Activated CD8-positive, alpha-beta memory T cell treated with anti-CD3 and anti-CD28 coated beads, Interleukin-2, amount 10 ng/mL, durations not matched to agents 7 days and 5 days (primary cell): ENCODE measurements around the gene ST6GALNAC6. TPM values are rescaled to one million over a fixed set of nuclear protein-coding genes. Genes with fewer than 3 reads are reported as not detected.

Experiments used
- ATAC-seq: fragments of 150-1000 bp; cut with Tn5 transposase; one replicate; pipeline ENCODE4 v1.10.0; 2021; ENCODE audit warnings: moderate library complexity
- CTCF ChIA-PET: fragments of 350-600 bp; sonication (Branson Sonifier 250); formaldehyde crosslinking; loops from one replicate; lab custom pipeline; 2021; ENCODE audit warnings: antibody characterized with exemption; lab: Charles Lee
- DNase-seq: peaks from one replicate; pipeline ENCODE4 v3.0.0-alpha.2; 2020
- H3K27ac Mint-ChIP-seq: one replicate; pipeline ENCODE4 v1.8.0; 2021; ENCODE audit warnings: mild to moderate bottlenecking, mixed read lengths
- H3K27me3 Mint-ChIP-seq: one replicate; pipeline ENCODE4 v1.8.0; 2021; ENCODE audit warnings: mixed read lengths
- H3K36me3 Mint-ChIP-seq: one replicate; pipeline ENCODE4 v1.8.0; 2021; ENCODE audit warnings: mild to moderate bottlenecking, mixed read lengths
- H3K4me1 Mint-ChIP-seq: one replicate; pipeline ENCODE4 v1.8.0; 2021; ENCODE audit warnings: mixed read lengths
- H3K4me3 Mint-ChIP-seq: one replicate; pipeline ENCODE4 v1.8.0; 2021; ENCODE audit warnings: mild to moderate bottlenecking, moderate library complexity, mixed read lengths
- H3K9me3 Mint-ChIP-seq: one replicate; pipeline ENCODE4 v1.8.0; 2022; ENCODE audit warnings: low read depth, mixed read lengths
- total RNA-seq, 2 experiments: library from RNA; stranded (reverse); gene quantifications; one replicate each; pipeline ENCODE4 v1.2.3, GENCODE V29; 2021

Gene ST6GALNAC6
- total RNA-seq, 2 experiments from 2014 or later, result 75.7 to 93.5 TPM

GRCh38 chr9:127908660-127908926 lies 9.2 kb upstream of the ST6GALNAC6 start:
- CTCF ChIA-PET, result no interaction called here
- H3K9me3 Mint-ChIP-seq, result no peaks in the 10 kb centered on the region
- peaks cover 42% of the 10 kb centered on the region for H3K36me3 Mint-ChIP-seq
- H3K4me1 Mint-ChIP-seq, result peaks cover 71% of the 10 kb centered on the region
- no peak overlapping the region for H3K4me3 Mint-ChIP-seq
- ATAC-seq (no peak), DNase-seq (no peak)
- no peaks in the 10 kb centered on the region for H3K27me3 Mint-ChIP-seq
- H3K27ac Mint-ChIP-seq, result no peak overlapping the region

- ATAC-seq (no peak), DNase-seq (no peak)
- CTCF ChIA-PET, result interaction anchor here (6.7 kb wide), 1 partner anchor 13 kb away, joined by 34 read pairs; no protein-coding TSS in a partner anchor
- Mint-ChIP-seq H3K4me1 (peaks cover 73% of the 10 kb centered on the region), H3K27me3 (no peaks in the 10 kb centered on the region), H3K27ac (peak overlapping the region; percentile 77), H3K36me3 (peaks cover 41% of the 10 kb centered on the region), H3K9me3 (no peaks in the 10 kb centered on the region), H3K4me3 (no peak overlapping the region)
Observed at GRCh38 chr9:127907867-127908659, 8.7 kb upstream of the ST6GALNAC6 start.

- Mint-ChIP-seq H3K27me3 (no peaks in the 10 kb centered on the region), H3K9me3 (no peaks in the 10 kb centered on the region), H3K4me1 (peaks cover 60% of the 10 kb centered on the region), H3K36me3 (peaks cover 25% of the 10 kb centered on the region), H3K4me3 (peak overlapping the region; percentile 83), H3K27ac (peak overlapping the region; percentile 100)
- DNase-seq (peak; percentile 81), ATAC-seq (peak; percentile 42)
- CTCF ChIA-PET, result interaction anchor here (0.6 to 6.7 kb wide), 11 partner anchors 10 to 171 kb away, joined by 3 to 34 read pairs (median 4); partner anchors contain the start of genes CDK9 and TOR2A
Observed at GRCh38 chr9:127905788-127906191, 6.4 kb upstream of the ST6GALNAC6 start.

GRCh38 chr9:127905004-127905728 lies 5.8 kb upstream of the ST6GALNAC6 start:
- Mint-ChIP-seq H3K27ac (peak overlapping the region; percentile 100), H3K4me3 (peak overlapping the region; percentile 83), H3K36me3 (peaks cover 23% of the 10 kb centered on the region), H3K9me3 (no peaks in the 10 kb centered on the region), H3K4me1 (peaks cover 54% of the 10 kb centered on the region), H3K27me3 (no peaks in the 10 kb centered on the region)
- DNase-seq (peak; percentile 86), ATAC-seq (peak; percentile 55)
- CTCF ChIA-PET, result interaction anchor here (0.6 to 6.7 kb wide), 15 partner anchors 8 to 170 kb away, joined by 3 to 34 read pairs (median 4); partner anchors contain the start of genes CDK9 and TOR2A

- DNase-seq (no peak), ATAC-seq (peak; percentile 10)
- Mint-ChIP-seq H3K4me3 (peak overlapping the region; percentile 83), H3K36me3 (peaks cover 22% of the 10 kb centered on the region), H3K4me1 (peaks cover 55% of the 10 kb centered on the region), H3K9me3 (no peaks in the 10 kb centered on the region), H3K27ac (peak overlapping the region; percentile 100), H3K27me3 (no peaks in the 10 kb centered on the region)
- CTCF ChIA-PET, result interaction anchor here (0.9 to 6.7 kb wide), 11 partner anchors 8 to 172 kb away, joined by 3 to 34 read pairs (median 4); partner anchors contain the start of genes FPGS and TOR2A
Observed at GRCh38 chr9:127904561-127905003, 5.2 kb upstream of the ST6GALNAC6 start.

- peaks cover 20% of the 10 kb centered on the region for H3K36me3 Mint-ChIP-seq
- DNase-seq, result peak; percentile 97
- CTCF ChIA-PET, result interaction anchor here (0.9 to 6.7 kb wide), 10 partner anchors 9 to 171 kb away, joined by 4 to 34 read pairs (median 6); partner anchors contain the start of genes FPGS, ST6GALNAC4 and TOR2A
- H3K27ac Mint-ChIP-seq, result peak overlapping the region; percentile 100
- H3K27me3 Mint-ChIP-seq, result no peaks in the 10 kb centered on the region
- peaks cover 54% of the 10 kb centered on the region for H3K4me1 Mint-ChIP-seq
- ATAC-seq, result peak; percentile 48
- no peaks in the 10 kb centered on the region for H3K9me3 Mint-ChIP-seq
- peak overlapping the region; percentile 83 for H3K4me3 Mint-ChIP-seq
Observed at GRCh38 chr9:127903557-127904475, 4.4 kb upstream of the ST6GALNAC6 start.

GRCh38 chr9:127898433-127899127 lies 823 bp downstream of the ST6GALNAC6 start:
- no peaks in the 10 kb centered on the region for H3K27me3 Mint-ChIP-seq
- peaks cover 38% of the 10 kb centered on the region for H3K36me3 Mint-ChIP-seq

GRCh38 chr9:127897193-127897692 lies 2.2 kb downstream of the ST6GALNAC6 start:
- Mint-ChIP-seq H3K27ac (no peak overlapping the region), H3K9me3 (peaks cover 3% of the 10 kb centered on the region), H3K4me3 (no peak overlapping the region), H3K36me3 (peaks cover 50% of the 10 kb centered on the region), H3K27me3 (no peaks in the 10 kb centered on the region), H3K4me1 (peaks cover 34% of the 10 kb centered on the region)
- DNase-seq (no peak), ATAC-seq (no peak)
- CTCF ChIA-PET, result interaction anchor here (0.6 to 1.3 kb wide), 4 partner anchors 22 to 162 kb away, joined by 3 to 7 read pairs (median 3); partner anchors contain the start of gene TOR2A

More at GRCh38 chr9:127898433-127899127, 823 bp downstream of the ST6GALNAC6 start:
- no peak for DNase-seq
- peak overlapping the region; percentile 75 for H3K27ac Mint-ChIP-seq
- H3K9me3 Mint-ChIP-seq, result peaks cover under 1% of the 10 kb centered on the region
- H3K4me1 Mint-ChIP-seq, result peaks cover 34% of the 10 kb centered on the region
- CTCF ChIA-PET, result interaction anchor here (0.7 to 2.1 kb wide), 8 partner anchors 8 to 142 kb away, joined by 3 to 7 read pairs (median 4); partner anchors contain the start of gene ST6GALNAC4
- ATAC-seq, result peak; percentile 2
- H3K4me3 Mint-ChIP-seq, result peak overlapping the region; percentile 76

- ATAC-seq, result no peak
- Mint-ChIP-seq H3K27me3 (no peaks in the 10 kb centered on the region), H3K27ac (no peak overlapping the region), H3K4me1 (peaks cover 32% of the 10 kb centered on the region), H3K9me3 (peaks cover 3% of the 10 kb centered on the region), H3K36me3 (peaks cover 54% of the 10 kb centered on the region), H3K4me3 (no peak overlapping the region)
- DNase-seq, result no peak
- CTCF ChIA-PET, result interaction anchor here (0.8 to 1.3 kb wide), 3 partner anchors 23 to 162 kb away, joined by 3 to 7 read pairs (median 3); partner anchors contain the start of gene TOR2A
Observed at GRCh38 chr9:127896395-127897192, 2.8 kb downstream of the ST6GALNAC6 start.

GRCh38 chr9:127895811-127896210 lies 3.6 kb downstream of the ST6GALNAC6 start:
- Mint-ChIP-seq H3K36me3 (peaks cover 58% of the 10 kb centered on the region), H3K4me1 (peaks cover 29% of the 10 kb centered on the region), H3K27ac (no peak overlapping the region), H3K4me3 (no peak overlapping the region), H3K27me3 (no peaks in the 10 kb centered on the region), H3K9me3 (peaks cover 3% of the 10 kb centered on the region)
- ATAC-seq (no peak), DNase-seq (no peak)
- CTCF ChIA-PET, result interaction anchor here (1.0 to 1.5 kb wide), 2 partner anchors 26 to 110 kb away, joined by 3 to 5 read pairs; partner anchors contain the start of gene CDK9

- no peak overlapping the region for H3K4me3 Mint-ChIP-seq
- no peak for DNase-seq
- peaks cover 3% of the 10 kb centered on the region for H3K9me3 Mint-ChIP-seq
- CTCF ChIA-PET, result interaction anchor here (1.2 to 1.6 kb wide), 2 partner anchors 23 to 142 kb away, joined by 4 to 7 read pairs; no protein-coding TSS in a partner anchor
- no peaks in the 10 kb centered on the region for H3K27me3 Mint-ChIP-seq
- peaks cover 21% of the 10 kb centered on the region for H3K4me1 Mint-ChIP-seq
- no peak for ATAC-seq
- peaks cover 68% of the 10 kb centered on the region for H3K36me3 Mint-ChIP-seq
- H3K27ac Mint-ChIP-seq, result no peak overlapping the region
Observed at GRCh38 chr9:127893392-127893791, 6.0 kb downstream of the ST6GALNAC6 start.
